NAMALWA (cell line): Measurements from ENCODE around the gene ZMIZ1.

Experiments
- DNase-seq: peaks from one replicate; pipeline ENCODE4 v3.0.0-alpha.2; 2015; ENCODE audit warnings: low spot score

ZMIZ1 gene

DNA sequence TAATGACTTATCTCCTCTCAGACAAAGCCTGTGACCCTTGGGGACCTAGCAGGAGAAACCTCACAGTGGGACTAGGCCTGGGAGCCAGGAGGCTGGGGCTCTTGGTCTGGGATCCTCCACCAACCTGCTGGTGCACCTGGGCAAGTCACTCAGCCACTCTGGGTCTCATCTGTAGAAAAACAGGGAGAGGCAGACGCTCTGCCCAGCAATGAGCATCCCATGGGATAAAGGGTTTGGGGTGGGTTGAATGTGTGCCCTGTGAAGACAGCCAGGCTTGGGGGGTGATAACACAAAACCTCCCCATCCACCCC is 81.6 kb downstream of the ZMIZ1 start:
- no peak for DNase-seq

- DNase-seq, result no peak
Observed at GRCh38 chr10:79152423-79152817, 83.7 kb downstream of the ZMIZ1 start.

DNA sequence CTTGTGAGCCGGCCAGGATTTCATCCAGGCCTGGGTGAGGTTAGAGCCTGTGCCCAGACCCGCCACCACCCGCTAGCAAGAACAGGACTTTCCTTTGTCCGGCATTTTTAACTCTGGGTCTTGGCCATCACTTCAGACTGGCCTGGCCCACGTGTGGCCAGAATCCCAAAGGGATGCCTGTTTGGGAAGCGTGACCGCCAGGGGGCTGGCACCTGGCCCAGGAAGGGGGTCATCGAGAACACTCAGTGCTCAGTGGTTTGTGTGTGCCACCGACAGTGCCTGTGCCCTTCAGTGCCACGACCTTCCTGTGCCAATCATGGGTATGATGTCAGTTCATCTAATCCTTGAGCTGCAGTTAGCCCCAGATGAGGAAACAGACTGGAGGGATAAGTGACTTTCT is 85.0 kb downstream of the ZMIZ1 start:
- DNase-seq, result no peak

GRCh38 chr10:79155301-79156081 is 86.7 kb downstream of the ZMIZ1 start:
- no peak for DNase-seq

DNA sequence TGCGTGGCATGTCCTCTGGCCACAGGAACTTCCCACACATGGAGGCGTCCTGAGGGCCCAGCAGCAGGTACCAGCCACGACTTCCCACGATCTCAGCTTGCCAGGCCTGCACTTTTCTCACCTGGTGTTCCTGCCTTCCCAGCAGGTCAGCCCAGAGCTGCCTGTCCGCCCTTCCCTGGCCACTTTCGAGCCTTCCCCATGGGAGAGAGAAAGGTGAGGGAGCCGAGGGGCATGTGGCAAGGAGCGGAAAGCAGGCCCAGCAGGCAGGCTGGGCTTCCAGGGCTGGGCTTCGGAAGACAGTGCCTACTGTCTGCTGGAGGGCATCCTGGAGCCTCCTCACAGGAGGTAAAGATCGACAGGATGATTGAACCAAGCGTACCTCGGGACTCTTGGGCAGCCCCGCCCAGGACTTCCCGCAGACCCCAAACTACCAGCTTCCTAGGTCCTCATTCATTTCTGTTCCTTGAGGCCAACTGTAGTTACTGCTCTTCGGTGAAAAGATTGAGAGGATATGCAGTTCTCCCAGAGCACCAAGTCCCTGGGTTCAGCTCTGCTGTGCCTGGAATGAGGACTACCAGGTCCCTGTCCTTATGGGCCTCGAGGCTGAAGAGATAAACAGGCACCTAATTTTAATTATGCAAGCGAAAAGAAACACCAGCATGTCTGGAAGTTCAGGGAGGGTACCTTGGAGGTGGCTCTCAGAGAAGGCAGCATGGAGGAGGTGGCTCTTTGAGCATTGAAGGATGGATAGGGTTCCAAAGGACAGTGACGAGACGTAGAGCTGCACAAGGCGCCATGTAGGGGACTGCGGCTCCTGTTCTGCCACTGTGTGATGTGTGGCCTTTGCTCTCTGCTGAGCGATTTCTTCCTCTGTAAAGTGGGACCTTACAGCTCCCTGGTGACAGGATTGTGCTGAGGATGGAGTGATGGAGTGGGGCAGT is 87.8 kb downstream of the ZMIZ1 start:
- DNase-seq, result no peak

GRCh38 chr10:79158004-79158340 is 89.2 kb downstream of the ZMIZ1 start:
- no peak for DNase-seq

- no peak for DNase-seq
Observed at GRCh38 chr10:79158402-79159097, 89.8 kb downstream of the ZMIZ1 start.

DNA sequence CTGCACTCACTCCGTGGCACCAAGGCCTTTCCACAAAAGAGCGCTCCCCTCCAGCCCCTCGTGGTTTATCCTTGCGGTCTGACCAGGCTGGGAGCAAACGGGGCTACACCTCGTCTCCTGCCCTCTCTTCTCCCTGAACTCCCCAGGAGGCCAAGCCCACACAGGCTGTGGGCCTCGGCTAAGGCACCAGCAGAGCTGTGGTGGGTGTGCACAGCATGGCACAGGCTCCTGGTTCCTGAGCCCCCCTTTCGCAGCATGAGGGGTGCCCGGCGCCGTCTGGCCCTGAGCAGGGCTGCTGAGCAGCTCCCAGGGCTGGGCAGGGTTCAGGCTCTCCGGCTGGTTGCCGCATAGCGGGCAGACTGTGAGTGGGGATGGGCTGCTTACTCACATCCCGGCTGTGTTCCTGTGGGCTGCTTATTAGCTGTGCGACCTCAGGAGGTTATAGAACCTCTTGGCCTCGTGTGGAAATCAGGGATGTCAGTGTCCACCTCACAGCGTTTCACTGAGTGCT is 90.4 kb downstream of the ZMIZ1 start:
- no peak for DNase-seq

DNA sequence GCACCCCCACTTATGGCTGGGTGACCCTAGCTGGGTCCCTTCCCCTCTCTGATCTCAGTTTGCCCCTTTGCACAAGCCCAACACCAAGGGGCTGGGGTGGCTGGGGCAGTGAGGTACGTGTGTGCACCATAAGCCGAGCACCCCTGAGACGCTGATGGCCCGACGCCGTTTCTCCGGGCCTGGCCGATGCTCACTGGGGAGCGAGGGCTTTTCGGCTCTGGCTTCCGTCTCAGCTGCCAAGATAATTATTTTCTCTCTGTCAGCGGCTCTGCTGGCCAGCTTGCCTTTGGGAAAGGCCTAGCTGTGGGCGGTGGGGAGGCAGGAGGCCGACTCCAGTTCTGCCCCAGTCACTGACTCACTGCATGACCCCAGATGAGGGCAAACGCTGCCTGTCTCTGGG is 91.0 kb downstream of the ZMIZ1 start:
- DNase-seq, result no peak

DNA sequence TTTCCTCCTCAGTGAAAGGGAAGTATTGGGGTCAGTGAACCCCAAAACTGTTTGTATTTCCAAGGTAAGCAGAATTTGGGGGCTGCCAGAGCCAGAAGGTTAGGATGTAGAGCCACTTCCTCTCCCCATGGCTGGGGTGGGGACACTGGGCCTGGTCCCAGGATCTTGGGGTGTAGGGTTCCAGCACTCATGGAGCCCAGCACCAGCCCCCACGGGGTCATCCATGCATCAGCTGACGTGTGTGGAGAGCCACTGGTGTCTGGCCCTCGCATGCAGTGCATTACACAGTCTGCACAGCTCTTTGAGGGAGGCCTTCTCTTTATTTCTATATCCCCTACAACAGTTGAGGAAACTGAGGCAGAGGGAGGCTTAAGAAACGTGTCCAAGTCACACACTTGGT is 91.4 kb downstream of the ZMIZ1 start:
- no peak for DNase-seq

DNA sequence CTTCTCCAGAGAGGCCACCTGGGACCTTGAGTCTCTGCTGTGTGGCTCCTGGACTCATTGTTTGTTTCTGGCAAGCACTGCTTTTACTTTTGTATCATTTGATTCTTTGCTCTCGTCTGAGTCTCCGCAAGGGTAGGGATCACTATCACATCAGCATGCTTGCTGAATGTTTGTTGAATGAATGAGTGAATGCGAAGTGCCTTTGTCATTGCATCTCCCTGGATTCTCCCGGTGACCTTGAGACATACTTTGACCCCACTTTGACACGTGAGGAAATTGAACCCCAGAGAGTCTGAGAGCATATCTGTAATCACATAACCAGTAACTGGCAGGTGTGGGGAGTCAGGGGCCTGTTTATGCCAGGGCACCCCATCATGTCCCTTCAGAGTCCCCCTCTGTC is 92.8 kb downstream of the ZMIZ1 start:
- no peak for DNase-seq

- no peak for DNase-seq
Observed at GRCh38 chr10:79162022-79162421, 93.3 kb downstream of the ZMIZ1 start.

- DNase-seq, result no peak
Observed at GRCh38 chr10:79162861-79163665, 94.3 kb downstream of the ZMIZ1 start.

GRCh38 chr10:79163666-79163975 is 94.9 kb downstream of the ZMIZ1 start:
- no peak for DNase-seq

DNA sequence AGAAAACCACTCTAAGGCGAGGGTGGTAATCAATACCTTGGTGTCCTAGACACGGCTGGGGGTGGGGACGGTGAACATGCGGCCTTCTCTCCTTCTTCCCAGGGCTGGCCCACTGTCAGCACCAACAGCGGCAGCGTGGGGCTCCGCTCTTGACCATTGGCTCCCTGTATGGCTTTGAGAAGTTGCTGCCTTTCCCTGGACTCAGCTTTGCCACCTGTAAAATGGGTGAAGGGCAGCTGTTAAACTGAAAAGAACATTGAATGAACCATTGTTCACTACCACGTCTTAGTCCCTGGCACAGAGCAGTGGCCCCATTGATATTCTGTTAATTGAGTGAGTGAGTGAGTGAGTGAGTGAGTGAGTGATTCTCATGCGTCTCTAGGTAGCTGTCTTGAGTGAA is 95.3 kb downstream of the ZMIZ1 start:
- DNase-seq, result no peak

- DNase-seq, result no peak
Observed at GRCh38 chr10:79165070-79165778, 96.5 kb downstream of the ZMIZ1 start.

DNA sequence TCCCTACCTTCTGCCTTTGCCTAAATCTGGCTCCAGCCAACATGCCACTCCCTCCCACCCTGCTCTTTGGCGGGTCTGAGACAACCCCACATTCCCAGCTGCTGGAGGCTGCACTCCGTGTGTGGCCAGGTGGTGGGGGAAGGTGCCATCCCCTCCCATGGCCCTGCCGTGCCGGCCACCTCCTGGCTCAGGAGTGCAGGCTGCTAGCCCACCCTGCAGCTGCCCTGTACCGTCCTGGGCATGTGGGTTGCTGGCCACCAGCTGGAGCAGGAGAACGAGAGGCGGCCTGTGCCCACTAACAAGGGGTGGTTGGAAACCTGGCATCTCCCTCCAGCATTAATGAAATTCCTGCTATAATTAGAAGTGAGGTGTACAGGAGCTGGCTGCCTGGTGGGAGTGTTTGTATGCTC is 97.6 kb downstream of the ZMIZ1 start:
- no peak for DNase-seq

DNA sequence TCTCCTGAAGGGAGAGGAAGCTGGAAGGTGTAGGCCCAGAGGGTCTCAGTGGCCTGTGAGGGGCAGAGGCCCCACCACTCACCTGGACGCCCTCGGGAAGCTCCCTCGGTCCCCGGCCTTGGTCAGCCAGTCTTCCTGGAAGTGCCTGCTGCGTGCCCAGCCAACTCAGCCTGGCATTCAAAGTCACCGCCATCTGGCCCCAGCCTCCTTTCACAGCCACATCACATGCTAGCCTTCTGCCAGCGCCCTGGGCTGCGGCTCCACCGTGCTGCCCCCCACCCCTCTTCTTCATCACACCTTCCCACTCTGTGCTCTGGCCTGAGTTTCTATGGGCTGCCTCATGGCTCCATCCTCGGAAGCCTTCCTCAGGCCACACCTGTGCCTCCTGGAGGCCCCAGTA is 98.0 kb downstream of the ZMIZ1 start:
- DNase-seq, result no peak

GRCh38 chr10:79167537-79167936 is 98.8 kb downstream of the ZMIZ1 start:
- DNase-seq, result no peak

DNA sequence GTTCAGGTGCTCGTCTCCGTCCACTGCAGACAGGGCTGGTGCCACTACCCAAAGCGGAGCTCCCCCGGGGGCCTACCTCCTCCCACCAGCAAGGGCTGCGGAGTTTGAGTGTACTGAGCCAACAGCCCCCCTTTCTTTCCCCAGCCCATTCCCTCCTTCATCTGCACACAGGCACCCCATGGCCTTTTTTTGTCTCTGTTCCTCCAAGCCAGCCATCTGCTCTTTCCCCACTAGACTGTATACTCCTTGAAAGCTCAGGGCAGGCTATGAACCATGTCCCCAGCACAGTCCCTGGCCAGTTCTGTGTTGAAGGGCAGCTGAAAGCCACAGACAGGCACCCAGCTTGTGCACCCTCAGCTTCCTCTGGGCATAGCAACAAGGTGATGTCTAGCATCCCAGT is 99.4 kb downstream of the ZMIZ1 start:
- DNase-seq, result no peak

GRCh38 chr10:79170226-79170752 is 101.5 kb downstream of the ZMIZ1 start:
- DNase-seq, result no peak
